IPS-NIHi7 (cell line): ENCODE measurements around the gene HAUS8.
"Not testable (repeated sequence)": the region's sequence is repeated elsewhere in the genome, so short reads cannot be mapped to it uniquely, and the experiment has no call there.

Experiments used
- DNase-seq: peaks from one replicate; pipeline ENCODE4 v3.0.0; 2012; ENCODE audit warnings: mixed read lengths; ENCODE audit errors: extremely low spot score

The HAUS8 gene

GRCh38 chr19:17075035-17075863, at the start of gene HAUS8, which contains the start of gene MYO9B:
HAUS8 (minus strand) TSS chr19:17075452; CDS start chr19:17075422, 30 bp downstream.
MYO9B (plus strand) TSS chr19:17075777; CDS start chr19:17101718, 25,941 bp downstream.
- peak; percentile 97 for DNase-seq

GRCh38 chr19:17124025-17124424, 48.8 kb upstream of the HAUS8 start:
- DNase-seq: no peak

- no peak for DNase-seq
Observed at GRCh38 chr19:17123041-17123440, 47.8 kb upstream of the HAUS8 start.

GRCh38 chr19:17121736-17122293, 46.6 kb upstream of the HAUS8 start:
- no peak for DNase-seq

GRCh38 chr19:17118957-17119356, 43.7 kb upstream of the HAUS8 start:
- no peak for DNase-seq

- no peak for DNase-seq
Observed at GRCh38 chr19:17116996-17117702, 41.9 kb upstream of the HAUS8 start.

GRCh38 chr19:17114414-17114831, 39.2 kb upstream of the HAUS8 start:
- peak; percentile 55 for DNase-seq

GRCh38 chr19:17113127-17113785, 38.0 kb upstream of the HAUS8 start:
- no peak for DNase-seq

- no peak for DNase-seq
Observed at GRCh38 chr19:17112700-17113099, 37.4 kb upstream of the HAUS8 start.

GRCh38 chr19:17112271-17112670, 37.0 kb upstream of the HAUS8 start:
- no peak for DNase-seq

- no peak for DNase-seq
Observed at GRCh38 chr19:17111766-17112165, 36.5 kb upstream of the HAUS8 start.

- DNase-seq: no peak
Observed at GRCh38 chr19:17110599-17110966, 35.3 kb upstream of the HAUS8 start.

GRCh38 chr19:17109962-17110598, 34.8 kb upstream of the HAUS8 start:
- no peak for DNase-seq

- no peak for DNase-seq
Observed at GRCh38 chr19:17109300-17109699, 34.0 kb upstream of the HAUS8 start.

GRCh38 chr19:17108453-17108784, 33.2 kb upstream of the HAUS8 start:
- DNase-seq: no peak

GRCh38 chr19:17107546-17108452, 32.5 kb upstream of the HAUS8 start:
- DNase-seq: peak; percentile 47

GRCh38 chr19:17106964-17107363, 31.7 kb upstream of the HAUS8 start:
- not testable (repeated sequence) for DNase-seq

- no peak for DNase-seq
Observed at GRCh38 chr19:17105556-17105955, 30.3 kb upstream of the HAUS8 start.

- no peak for DNase-seq
Observed at GRCh38 chr19:17104679-17105078, 29.4 kb upstream of the HAUS8 start.

- peak; percentile 49 for DNase-seq
Observed at GRCh38 chr19:17103177-17103576, 27.9 kb upstream of the HAUS8 start.
